Body of pancreas (tissue), 4 donors: ENCODE measurements around the gene ELOVL6.

ENCODE experiments used
- POLR2A ChIP-seq, 3 donors: fragments of 450-650 bp; IDR thresholded peaks; one replicate each; pipeline ENCODE4 v1.6.1; 2016; ENCODE audit warnings: antibody characterized with exemption in 3 of 3, mild to moderate bottlenecking in 2 of 3
- TF ChIP-seq, protein P1 (sequence below), 7 experiments: fragments of 450-650 bp in 4 of 7; fragments of 200-600 bp in 3 of 7; sonication (generic) in 3 of 7; IDR thresholded peaks; one replicate each; pipeline ENCODE4 v1.5.1; 2016 to 2019; ENCODE audit warnings: antibody characterized with exemption in 7 of 7

DNA sequence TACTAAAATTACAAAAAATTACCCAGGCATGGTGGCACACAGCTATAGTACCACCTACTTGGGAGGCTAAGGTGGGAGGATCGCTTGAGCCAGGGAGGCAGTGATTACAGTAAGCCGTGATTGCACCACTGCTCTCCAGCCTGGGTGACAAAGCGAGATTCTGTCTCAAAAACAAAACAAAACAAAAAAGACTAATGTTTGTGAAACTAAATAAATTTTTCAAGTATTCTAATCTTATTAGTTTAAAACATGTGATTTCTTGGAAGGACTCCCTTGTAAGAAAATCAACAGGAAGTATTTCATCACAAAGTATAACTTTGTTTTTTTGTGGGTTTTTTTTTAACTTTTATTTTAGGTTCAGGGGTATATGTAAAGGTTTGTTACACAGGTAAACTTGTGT, 196.1 kb downstream of the ELOVL6 start:
- TF ChIP-seq, protein P1, sequence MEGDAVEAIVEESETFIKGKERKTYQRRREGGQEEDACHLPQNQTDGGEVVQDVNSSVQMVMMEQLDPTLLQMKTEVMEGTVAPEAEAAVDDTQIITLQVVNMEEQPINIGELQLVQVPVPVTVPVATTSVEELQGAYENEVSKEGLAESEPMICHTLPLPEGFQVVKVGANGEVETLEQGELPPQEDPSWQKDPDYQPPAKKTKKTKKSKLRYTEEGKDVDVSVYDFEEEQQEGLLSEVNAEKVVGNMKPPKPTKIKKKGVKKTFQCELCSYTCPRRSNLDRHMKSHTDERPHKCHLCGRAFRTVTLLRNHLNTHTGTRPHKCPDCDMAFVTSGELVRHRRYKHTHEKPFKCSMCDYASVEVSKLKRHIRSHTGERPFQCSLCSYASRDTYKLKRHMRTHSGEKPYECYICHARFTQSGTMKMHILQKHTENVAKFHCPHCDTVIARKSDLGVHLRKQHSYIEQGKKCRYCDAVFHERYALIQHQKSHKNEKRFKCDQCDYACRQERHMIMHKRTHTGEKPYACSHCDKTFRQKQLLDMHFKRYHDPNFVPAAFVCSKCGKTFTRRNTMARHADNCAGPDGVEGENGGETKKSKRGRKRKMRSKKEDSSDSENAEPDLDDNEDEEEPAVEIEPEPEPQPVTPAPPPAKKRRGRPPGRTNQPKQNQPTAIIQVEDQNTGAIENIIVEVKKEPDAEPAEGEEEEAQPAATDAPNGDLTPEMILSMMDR (IDR thresholded peaks at IDR 0.05): no peak
- no peak for TF ChIP-seq POLR2A (IDR thresholded peaks at IDR 0.05)
